IgD-negative memory B cell (primary cell): ENCODE data around the gene ATG4B. TPM values are rescaled to one million over a fixed set of nuclear protein-coding genes. Genes with fewer than 3 reads are reported as not detected.
"Not testable (repeated sequence)": the region's sequence is repeated elsewhere in the genome, so short reads cannot be mapped to it uniquely, and the experiment has no call there.

Experiments used
- H3K27ac Mint-ChIP-seq, 3 donors: one replicate each; pipeline ENCODE4 v1.8.0; 2020 to 2022; ENCODE audit warnings: mild to moderate bottlenecking in 3 of 3, mixed read lengths in 3 of 3, moderate library complexity in 1 of 3
- H3K27me3 Mint-ChIP-seq: one replicate; pipeline ENCODE4 v1.8.0; 2021; ENCODE audit warnings: mixed read lengths
- H3K36me3 Mint-ChIP-seq: one replicate; pipeline ENCODE4 v1.8.0; 2020; ENCODE audit warnings: mild to moderate bottlenecking, mixed read lengths
- H3K4me1 Mint-ChIP-seq, 3 donors: one replicate each; pipeline ENCODE4 v1.8.0; 2020 to 2022; ENCODE audit warnings: mixed read lengths in 3 of 3, mild to moderate bottlenecking in 1 of 3
- H3K4me3 Mint-ChIP-seq, 4 donors: one replicate each; pipeline ENCODE4 v1.8.0; 2020 to 2022; ENCODE audit warnings: mild to moderate bottlenecking in 4 of 4, mixed read lengths in 4 of 4, moderate library complexity in 3 of 4
- H3K9me3 Mint-ChIP-seq, 3 donors: one replicate each; pipeline ENCODE4 v1.8.0; 2020 to 2021; ENCODE audit warnings: mixed read lengths in 3 of 3, mild to moderate bottlenecking in 1 of 3
- polyA plus RNA-seq: library from polyadenylated mRNA; unstranded; fragments of 300-500 nt; fragmentation: Illumina TruSeq; gene quantifications from one replicate; pipeline ENCODE4 v1.2.3, GENCODE V29; 2021

The ATG4B gene
- polyA plus RNA-seq, 1 donor from 2014 or later: 59.3 TPM

DNA sequence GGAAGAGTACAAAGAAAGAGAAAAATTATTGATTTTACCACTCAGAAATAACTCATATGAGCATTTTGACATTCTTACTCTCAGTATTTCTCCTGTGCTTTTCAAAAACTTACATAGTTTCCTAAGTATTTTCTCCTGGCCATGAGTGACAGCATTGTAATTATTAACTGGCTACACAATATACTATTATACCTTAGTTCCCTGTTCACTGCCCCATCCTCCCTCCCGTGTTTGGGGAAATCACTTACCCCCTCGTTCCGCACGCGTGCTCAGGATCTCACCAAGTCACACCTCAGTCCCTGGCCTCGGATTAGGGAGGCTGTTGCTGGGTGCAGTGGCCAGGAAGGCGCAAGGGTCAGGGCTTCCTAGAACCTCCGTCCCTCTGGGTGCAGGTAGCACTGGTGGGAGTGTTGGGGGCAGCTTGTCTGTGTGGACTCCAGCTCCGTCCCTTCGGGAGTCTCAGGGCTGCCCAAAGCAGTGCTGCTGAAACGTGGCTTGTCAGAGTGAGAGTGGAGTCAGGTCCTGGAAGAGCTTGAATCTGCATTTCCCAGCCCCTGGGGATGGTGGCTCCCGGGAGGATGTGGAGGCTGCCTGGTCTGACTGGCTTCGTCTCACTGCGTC, 23.2 kb downstream of the ATG4B start:
- H3K9me3 Mint-ChIP-seq: no peaks in the 10 kb centered on the region
- H3K4me3 Mint-ChIP-seq: peak overlapping the region in 1 of 4 donors; percentile 45
- H3K4me1 Mint-ChIP-seq: peaks cover 0 to 1% (median 0%) of the 10 kb centered on the region in 3 donors
- no peak overlapping the region for H3K27ac Mint-ChIP-seq
- no peaks in the 10 kb centered on the region for H3K27me3 Mint-ChIP-seq
- peaks cover 8% of the 10 kb centered on the region for H3K36me3 Mint-ChIP-seq

DNA sequence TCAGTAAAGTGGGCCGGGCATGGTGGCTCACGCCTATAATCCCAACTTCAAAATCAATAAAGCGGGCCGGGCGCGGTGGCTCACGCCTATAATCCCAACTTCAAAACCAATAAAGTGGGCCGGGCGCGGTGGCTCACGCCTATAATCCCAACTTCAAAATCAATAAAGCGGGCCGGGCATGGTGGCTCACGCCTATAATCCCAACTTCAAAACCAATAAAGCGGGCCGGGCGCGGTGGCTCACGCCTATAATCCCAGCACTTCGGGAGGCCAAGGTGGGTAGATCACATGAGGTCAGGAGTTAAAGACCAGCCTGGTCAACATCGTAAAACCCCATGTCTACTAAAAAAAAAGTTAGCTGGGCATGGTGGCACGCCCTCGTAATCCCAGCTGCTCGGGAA, 25.2 kb downstream of the ATG4B start:
- H3K4me1 Mint-ChIP-seq, H3K4me3 Mint-ChIP-seq, H3K36me3 Mint-ChIP-seq, H3K9me3 Mint-ChIP-seq, H3K27ac Mint-ChIP-seq, H3K27me3 Mint-ChIP-seq: not testable (repeated sequence)

DNA sequence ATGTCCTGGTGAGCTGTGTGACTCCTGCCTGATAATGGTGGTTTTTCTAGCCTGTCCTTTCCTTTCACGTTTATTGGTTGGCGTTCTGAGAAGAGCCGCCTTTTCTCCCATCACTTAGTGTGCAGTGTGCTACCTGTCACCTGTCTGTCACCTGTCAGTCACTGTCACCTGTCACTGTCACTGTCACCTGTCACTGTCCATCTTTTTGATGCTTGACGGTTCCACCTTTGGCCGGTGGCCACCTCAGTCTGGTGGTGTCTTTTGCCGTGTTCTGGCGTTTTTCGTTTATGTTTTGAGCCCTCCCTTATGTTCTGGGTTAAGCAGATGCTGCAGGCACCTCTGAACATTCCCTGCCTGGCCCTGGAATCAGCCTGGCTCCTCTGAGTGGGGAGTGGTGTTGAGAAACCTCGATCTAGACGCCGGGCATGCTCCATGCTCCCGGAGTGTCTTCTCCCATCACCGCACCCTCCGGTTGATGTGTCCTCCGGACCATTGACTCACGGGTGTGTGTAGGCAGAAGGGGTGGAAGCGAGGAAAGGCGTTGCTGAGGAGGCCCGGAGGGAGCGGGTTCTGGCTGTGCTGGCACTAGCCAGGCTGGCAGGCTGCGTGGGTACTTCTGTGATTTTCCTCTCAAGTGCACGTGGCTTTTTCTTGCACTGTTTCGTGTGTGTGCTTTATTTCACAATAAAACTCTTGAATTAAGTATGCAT, 28.4 kb downstream of the ATG4B start:
- H3K27me3 Mint-ChIP-seq: no peaks in the 10 kb centered on the region
- peak overlapping the region in 1 of 3 donors; percentile 50 for H3K27ac Mint-ChIP-seq
- peaks cover 4% of the 10 kb centered on the region for H3K36me3 Mint-ChIP-seq
- H3K4me1 Mint-ChIP-seq: peaks cover 0 to 2% (median 0%) of the 10 kb centered on the region in 3 donors
- H3K9me3 Mint-ChIP-seq: no peaks in the 10 kb centered on the region
- no peak overlapping the region for H3K4me3 Mint-ChIP-seq

DNA sequence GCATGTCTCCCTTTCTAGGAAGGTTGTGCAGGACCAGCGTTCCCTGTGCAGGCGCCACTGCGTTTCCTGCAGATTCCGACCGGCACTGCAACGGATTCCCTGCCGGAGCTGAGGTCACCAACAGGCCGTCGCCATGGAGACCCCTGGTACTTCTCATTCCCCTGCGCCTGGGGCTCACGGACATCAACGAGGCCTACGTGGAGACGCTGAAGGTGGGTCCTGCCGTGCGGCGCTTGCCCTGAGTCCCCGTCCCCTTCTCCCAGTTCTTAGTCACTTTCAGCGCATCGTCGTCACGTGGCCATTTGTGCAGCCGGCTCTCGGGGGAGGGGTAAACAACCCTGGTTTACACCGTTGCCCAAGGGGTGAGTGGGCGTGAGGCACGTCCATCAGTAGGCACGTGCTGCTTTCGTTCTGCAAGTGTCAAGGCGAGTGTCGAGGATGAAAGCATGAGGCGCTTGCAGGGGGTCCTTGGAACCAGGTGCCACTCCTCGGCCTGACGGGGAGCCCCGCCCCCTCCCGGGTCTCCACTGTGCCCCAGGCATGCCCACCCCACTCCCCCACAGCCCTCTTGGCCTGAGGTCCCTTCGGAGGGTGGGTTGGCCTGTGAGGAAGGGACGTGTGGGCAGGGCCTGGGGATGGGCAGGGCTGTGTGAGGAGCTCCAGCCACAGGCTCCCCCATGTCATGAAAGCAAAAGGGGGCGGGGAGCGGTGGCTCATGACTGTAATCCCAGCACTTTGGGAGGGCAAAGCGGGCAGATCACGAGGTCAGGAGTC, 29.3 kb downstream of the ATG4B start:
- Mint-ChIP-seq H3K4me3 (no peak overlapping the region), H3K27ac (no peak overlapping the region), H3K27me3 (no peaks in the 10 kb centered on the region), H3K9me3 (no peaks in the 10 kb centered on the region), H3K4me1 (peaks cover 0 to 2% (median 0%) of the 10 kb centered on the region in 3 donors), H3K36me3 (peaks cover 4% of the 10 kb centered on the region)

DNA sequence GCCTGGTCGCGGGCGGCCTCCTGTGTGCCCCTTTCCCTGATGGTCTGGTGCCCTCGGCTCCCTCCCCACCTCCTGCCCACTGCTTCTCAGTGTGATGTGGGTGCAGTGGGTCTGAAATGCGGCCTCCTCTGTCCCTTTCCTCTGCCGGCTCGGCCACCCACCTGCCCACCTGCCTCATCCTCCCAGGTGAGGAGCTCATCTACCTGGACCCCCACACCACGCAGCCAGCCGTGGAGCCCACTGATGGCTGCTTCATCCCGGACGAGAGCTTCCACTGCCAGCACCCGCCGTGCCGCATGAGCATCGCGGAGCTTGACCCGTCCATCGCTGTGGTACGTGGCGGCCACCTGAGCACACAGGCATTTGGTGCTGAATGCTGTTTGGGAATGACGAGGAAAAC, 30.9 kb downstream of the ATG4B start:
- no peak overlapping the region for H3K4me3 Mint-ChIP-seq

DNA sequence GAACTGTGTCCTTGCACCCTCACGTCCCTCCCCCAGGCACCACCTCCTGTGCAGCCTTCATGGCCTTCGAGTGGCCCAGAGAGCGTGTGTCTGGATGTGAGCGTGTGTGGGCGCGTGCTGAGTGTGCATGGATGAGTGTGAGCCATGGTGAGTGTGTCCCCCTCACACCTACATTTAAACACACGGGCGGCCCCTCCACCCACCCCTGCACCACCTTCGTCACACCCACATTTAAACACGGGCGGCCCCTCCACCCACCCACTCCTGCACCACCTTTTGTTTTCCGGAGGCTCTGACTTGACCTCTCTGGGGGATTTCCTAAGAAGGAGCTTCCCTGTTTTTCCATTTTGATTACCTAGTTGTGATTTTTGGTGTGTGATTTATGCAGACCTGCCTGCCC, 31.3 kb downstream of the ATG4B start:
- no peaks in the 10 kb centered on the region for H3K27me3 Mint-ChIP-seq
- no peak overlapping the region for H3K4me3 Mint-ChIP-seq
- H3K36me3 Mint-ChIP-seq: peaks cover 3% of the 10 kb centered on the region
- peak overlapping the region in 1 of 3 donors; percentile 53 for H3K27ac Mint-ChIP-seq
- no peaks in the 10 kb centered on the region for H3K9me3 Mint-ChIP-seq
- H3K4me1 Mint-ChIP-seq: peaks cover 0 to 2% (median 0%) of the 10 kb centered on the region in 3 donors

More for the DNA sequence above, 30.9 kb downstream of the ATG4B start:
- Mint-ChIP-seq H3K36me3 (peaks cover 4% of the 10 kb centered on the region), H3K27me3 (no peaks in the 10 kb centered on the region), H3K9me3 (no peaks in the 10 kb centered on the region), H3K4me1 (peaks cover 0 to 2% (median 0%) of the 10 kb centered on the region in 3 donors), H3K27ac (peak overlapping the region in 1 of 3 donors; percentile 53)

DNA sequence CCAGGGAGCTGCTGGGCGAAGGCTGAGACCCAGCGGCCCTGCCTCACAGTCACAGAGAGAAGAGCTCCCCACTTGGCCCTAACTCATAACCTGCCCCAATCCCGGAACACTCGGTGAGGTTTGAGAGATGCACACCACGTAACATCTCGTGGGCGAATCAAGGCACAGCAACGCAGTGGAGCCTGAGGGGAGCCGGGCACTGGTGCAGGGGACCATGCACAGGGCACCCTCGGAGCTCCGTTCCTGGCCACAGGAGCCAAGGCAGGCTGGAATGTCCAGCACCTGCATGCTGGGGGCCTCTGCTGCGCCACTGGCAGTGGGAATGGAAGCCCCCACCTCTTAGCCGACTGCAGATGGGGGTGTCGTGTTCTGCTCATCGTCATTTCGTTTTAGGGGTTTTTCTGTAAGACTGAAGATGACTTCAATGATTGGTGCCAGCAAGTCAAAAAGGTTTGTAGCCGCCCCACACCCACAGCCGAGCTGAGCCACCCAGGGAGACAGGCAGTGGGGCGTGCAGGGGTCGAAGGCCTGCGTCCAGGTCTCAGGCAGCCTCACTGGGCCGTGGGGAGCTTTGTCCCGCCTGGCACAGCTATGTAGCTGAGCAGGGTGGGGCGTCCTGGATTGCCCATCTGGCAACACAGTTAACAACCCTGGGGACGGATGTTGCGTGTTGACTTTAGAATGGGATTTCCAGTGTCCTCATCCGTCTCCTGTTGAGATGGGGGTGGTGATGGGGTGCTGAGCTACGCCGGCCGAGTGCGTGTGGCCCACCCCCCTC, 33.0 kb downstream of the ATG4B start:
- Mint-ChIP-seq H3K27me3 (no peaks in the 10 kb centered on the region), H3K4me1 (peaks cover 0 to 2% (median 0%) of the 10 kb centered on the region in 3 donors)

DNA sequence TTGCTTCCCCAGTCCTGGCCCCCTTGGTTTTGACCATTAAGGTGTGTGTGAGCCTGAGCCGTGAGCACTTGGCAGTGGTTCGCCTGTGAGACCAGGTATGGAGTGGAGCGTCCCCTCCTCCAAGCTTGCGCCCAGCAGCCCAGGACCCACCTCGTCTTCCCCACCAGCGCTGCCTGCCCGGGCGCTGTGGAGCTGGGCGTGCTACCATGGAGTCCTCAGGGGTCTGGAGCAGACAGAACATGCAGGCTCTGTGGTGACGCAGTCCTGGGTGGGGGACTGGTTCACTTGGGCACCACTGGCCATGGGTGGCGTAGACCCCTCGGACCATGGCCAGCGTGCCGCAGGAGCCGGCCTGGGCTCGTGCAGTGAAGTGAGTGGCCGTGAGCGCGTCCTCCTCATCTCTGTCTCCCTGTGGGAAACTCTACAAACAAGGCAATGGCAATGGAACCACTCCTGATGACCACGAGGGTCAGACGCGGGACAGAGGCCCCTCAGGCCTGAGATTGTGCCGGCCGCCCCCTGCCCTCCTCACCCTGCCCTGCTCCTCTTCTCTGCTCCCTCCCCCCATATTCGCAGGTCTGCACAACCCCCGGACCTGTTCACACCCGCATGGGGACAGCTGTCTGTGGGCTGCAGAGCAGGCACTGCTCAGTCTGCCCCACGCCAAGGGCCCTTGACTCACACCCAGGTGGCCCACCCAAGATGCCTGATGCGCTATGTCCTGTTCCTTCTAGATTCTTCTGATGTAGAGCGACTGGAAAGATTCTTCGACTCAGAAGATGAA, 34.2 kb downstream of the ATG4B start:
- no peak overlapping the region for H3K27ac Mint-ChIP-seq
- no peaks in the 10 kb centered on the region for H3K4me1 Mint-ChIP-seq
- no peaks in the 10 kb centered on the region for H3K9me3 Mint-ChIP-seq
- H3K27me3 Mint-ChIP-seq: no peaks in the 10 kb centered on the region
- no peak overlapping the region for H3K4me3 Mint-ChIP-seq
- H3K36me3 Mint-ChIP-seq: peaks cover 3% of the 10 kb centered on the region

More for the DNA sequence above, 33.0 kb downstream of the ATG4B start:
- no peaks in the 10 kb centered on the region for H3K9me3 Mint-ChIP-seq
- H3K4me3 Mint-ChIP-seq: no peak overlapping the region
- H3K36me3 Mint-ChIP-seq: peaks cover 3% of the 10 kb centered on the region
- peak overlapping the region in 2 of 3 donors; percentile 31 to 43 for H3K27ac Mint-ChIP-seq

DNA sequence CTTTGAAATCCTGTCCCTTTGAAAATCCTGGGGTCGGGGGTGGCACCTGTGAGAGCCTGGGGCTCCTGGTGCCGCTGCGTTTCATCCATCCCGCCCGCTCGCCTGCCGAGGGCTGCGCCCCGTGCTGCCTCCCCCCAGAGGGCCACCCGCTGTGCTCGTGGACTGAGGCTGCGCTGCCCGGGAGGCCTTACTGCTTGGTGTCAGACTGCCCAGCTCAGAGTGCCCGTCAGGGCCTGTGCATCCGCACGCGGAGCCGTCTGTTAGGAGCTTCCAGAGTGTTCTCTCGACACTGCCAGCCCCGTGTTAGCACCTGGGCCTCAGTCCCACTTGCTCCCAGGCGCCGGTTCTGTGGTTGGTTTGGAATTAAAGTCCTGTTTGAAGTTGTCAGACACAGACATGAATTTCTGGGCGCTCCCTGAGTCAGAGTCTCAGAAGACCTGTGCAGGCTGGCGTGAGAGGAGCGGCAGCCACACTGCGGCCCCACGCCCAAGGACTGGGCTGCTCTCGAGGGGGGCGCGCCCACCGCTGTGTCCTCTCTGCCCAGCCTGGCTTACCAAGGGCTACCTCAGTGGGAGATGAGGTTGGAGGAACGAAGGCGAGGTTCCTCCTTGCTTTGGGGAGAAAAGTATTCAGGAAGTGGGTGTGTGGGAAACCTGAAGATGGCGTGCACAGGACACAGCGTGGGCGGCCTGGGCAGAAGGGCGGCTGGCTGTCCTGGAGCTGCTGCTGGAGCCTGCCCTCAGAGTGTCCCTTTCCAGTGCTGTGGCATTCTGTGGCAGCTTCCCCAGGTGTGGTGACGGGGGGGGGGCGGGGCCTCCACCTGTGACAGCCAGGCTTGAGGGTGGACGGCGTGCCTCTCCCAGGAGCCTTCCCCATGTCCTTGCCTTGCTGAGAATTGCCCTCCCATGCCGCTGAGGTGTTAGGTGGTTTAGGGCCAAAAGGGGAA, 35.0 kb downstream of the ATG4B start:
- Mint-ChIP-seq H3K9me3 (no peaks in the 10 kb centered on the region), H3K4me1 (no peaks in the 10 kb centered on the region), H3K27me3 (no peaks in the 10 kb centered on the region), H3K4me3 (no peak overlapping the region), H3K36me3 (peaks cover 3% of the 10 kb centered on the region), H3K27ac (peak overlapping the region in 1 of 3 donors; percentile 69)

DNA sequence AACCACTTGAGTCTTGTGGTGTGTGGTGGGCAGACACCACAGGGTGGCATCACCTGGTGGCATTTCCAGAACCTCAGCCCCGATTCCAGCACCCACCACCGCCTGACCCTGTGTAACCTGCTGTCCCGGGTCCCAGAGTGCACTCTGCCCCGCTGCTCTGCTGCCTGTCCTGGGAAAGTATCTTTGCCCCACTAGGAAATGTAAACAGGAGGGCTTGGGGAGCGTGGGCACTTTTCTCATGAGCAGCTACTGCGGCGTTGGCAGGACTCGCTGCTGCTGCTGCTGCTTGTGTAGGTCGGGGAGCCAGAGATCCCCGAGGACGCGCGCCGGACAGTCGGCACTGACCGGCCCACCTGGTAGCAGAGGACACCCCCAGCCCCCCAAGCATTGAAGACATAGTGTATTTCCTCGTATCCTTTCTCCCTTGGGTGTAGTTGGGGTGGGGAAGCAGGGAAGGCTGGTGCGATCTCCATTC, 35.7 kb downstream of the ATG4B start:
- H3K27ac Mint-ChIP-seq: peak overlapping the region in 2 of 3 donors; percentile 69 to 74
- peak overlapping the region in 1 of 4 donors; percentile 54 for H3K4me3 Mint-ChIP-seq
- no peaks in the 10 kb centered on the region for H3K9me3 Mint-ChIP-seq

DNA sequence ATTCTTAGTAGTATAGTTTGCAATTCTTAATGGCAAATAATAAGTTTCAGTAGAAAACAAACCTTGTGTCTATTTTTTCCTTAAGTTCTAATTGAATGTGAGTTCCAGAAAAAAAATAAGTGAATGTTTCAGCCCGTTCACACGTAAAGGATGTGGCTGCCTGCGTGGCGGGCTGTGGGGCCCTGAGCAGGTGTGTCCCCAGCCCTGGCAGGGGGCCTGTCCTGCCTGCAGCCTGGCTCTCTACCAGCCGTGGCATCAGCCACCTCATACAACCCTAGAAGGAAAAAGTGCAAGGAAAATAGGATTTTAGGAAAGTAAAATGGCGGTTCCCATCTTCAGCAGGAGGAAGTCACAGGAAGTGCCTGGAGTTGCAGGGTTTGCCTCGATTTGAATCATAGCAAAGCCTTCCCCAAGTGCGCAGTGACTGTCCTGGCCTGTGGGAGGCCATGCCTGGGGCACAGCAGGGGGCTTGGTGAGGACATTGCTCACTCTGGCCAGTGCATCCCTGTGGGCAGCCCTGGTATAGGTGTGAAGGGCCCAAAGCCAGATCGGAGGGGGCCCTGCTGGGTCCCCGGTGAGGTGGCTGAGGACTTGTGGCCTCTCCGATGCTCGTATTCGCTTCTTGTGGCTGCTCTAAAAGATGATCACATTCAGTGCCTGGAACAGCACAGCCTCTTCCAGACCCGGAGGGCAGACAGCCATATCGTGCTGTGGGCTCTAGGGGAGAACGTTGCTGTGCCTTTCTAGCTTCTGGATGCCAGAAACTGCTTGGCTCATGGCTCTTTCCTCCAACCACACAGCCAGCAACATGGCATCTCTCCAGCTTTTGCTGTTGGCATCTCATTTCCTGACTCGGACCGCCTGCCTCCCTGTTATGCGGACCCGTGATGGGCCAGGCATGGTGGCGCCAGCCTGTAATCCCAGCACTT, 36.6 kb downstream of the ATG4B start:
- peaks cover 3% of the 10 kb centered on the region for H3K36me3 Mint-ChIP-seq
- H3K4me1 Mint-ChIP-seq: no peaks in the 10 kb centered on the region
- H3K4me3 Mint-ChIP-seq: no peak overlapping the region
- H3K9me3 Mint-ChIP-seq: no peaks in the 10 kb centered on the region
- H3K27ac Mint-ChIP-seq: peak overlapping the region in 1 of 3 donors; percentile 69
- H3K27me3 Mint-ChIP-seq: no peaks in the 10 kb centered on the region

More for the DNA sequence above, 35.7 kb downstream of the ATG4B start:
- Mint-ChIP-seq H3K27me3 (no peaks in the 10 kb centered on the region), H3K36me3 (peaks cover 3% of the 10 kb centered on the region), H3K4me1 (no peaks in the 10 kb centered on the region)

DNA sequence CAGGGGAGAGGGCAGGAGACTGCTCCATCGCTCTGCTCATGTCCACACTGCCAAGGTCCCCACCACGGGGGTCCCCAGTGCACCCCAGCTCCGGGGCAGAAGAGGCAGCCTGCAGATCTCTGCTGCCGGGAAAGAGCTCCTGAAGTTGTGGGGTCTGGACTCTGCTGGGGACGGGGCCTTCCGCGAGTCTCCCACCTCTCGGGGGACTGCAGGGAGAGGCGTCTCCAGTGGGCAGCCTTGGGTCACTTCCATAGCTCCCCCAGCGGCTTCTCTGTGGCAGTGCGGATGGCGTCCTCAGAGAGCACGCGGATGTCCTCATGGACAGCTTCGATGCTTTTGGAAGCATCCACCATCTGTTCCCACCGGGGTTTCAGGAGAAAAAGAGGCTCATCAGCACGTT, 38.4 kb downstream of the ATG4B start:
- Mint-ChIP-seq H3K9me3 (no peaks in the 10 kb centered on the region), H3K4me1 (no peaks in the 10 kb centered on the region), H3K27me3 (no peaks in the 10 kb centered on the region), H3K4me3 (no peak overlapping the region), H3K36me3 (peaks cover 7% of the 10 kb centered on the region), H3K27ac (no peak overlapping the region)
